HT-29 (cell line): ENCODE measurements around the gene SH3BP4. TPM values are rescaled to one million over a fixed set of nuclear protein-coding genes. Genes with fewer than 3 reads are reported as not detected.

ENCODE experiments used
- DNase-seq: peaks from one replicate; pipeline ENCODE4 v3.0.0-alpha.2; 2015; ENCODE audit warnings: low spot score
- total RNA-seq: library from RNA; depleted of rRNA; stranded (reverse); fragments of >200 nt; shearing (Covaris generic); gene quantifications from 2 replicates; pipeline ENCODE4 v1.2.3, GENCODE V29; 2014; rRNA removed

Gene SH3BP4
- total RNA-seq: 42.9 and 44.5 TPM in 2 replicates

- DNase-seq: peak; percentile 47
Observed at GRCh38 chr2:234951664-234952269, at the start of gene SH3BP4. Gene SH3BP4 (plus strand): TSS chr2:234952017. CDS start chr2:235035003, 82,986 bp downstream.

- no peak for DNase-seq
Observed at GRCh38 chr2:234904785-234905184, 47.0 kb upstream of the SH3BP4 start.

GRCh38 chr2:234905547-234906265, 46.1 kb upstream of the SH3BP4 start:
- no peak for DNase-seq

- no peak for DNase-seq
Observed at GRCh38 chr2:234910186-234910679, 41.6 kb upstream of the SH3BP4 start.

- DNase-seq: no peak
Observed at GRCh38 chr2:234911271-234911670, 40.5 kb upstream of the SH3BP4 start.

- DNase-seq: no peak
Observed at GRCh38 chr2:234912437-234912836, 39.4 kb upstream of the SH3BP4 start.

GRCh38 chr2:234913208-234913626, 38.6 kb upstream of the SH3BP4 start:
- DNase-seq: no peak

- DNase-seq: no peak
Observed at GRCh38 chr2:234914371-234915154, 37.3 kb upstream of the SH3BP4 start.

GRCh38 chr2:234916674-234917073, 35.1 kb upstream of the SH3BP4 start:
- no peak for DNase-seq

- DNase-seq: no peak
Observed at GRCh38 chr2:234917211-234917975, 34.4 kb upstream of the SH3BP4 start.

- no peak for DNase-seq
Observed at GRCh38 chr2:234919711-234920110, 32.1 kb upstream of the SH3BP4 start.

GRCh38 chr2:234920836-234921235, 31.0 kb upstream of the SH3BP4 start:
- no peak for DNase-seq

- DNase-seq: no peak
Observed at GRCh38 chr2:234929002-234929401, 22.8 kb upstream of the SH3BP4 start.

- DNase-seq: no peak
Observed at GRCh38 chr2:234930397-234930796, 21.4 kb upstream of the SH3BP4 start.

GRCh38 chr2:234931371-234931770, 20.4 kb upstream of the SH3BP4 start:
- no peak for DNase-seq

GRCh38 chr2:234932591-234933168, 19.1 kb upstream of the SH3BP4 start:
- no peak for DNase-seq

- DNase-seq: no peak
Observed at GRCh38 chr2:234935311-234935710, 16.5 kb upstream of the SH3BP4 start.

- DNase-seq: no peak
Observed at GRCh38 chr2:234939576-234939975, 12.2 kb upstream of the SH3BP4 start.

GRCh38 chr2:234939996-234940395, 11.8 kb upstream of the SH3BP4 start:
- DNase-seq: no peak

GRCh38 chr2:234940527-234940926, 11.3 kb upstream of the SH3BP4 start:
- DNase-seq: no peak

GRCh38 chr2:234945339-234945873, 6.4 kb upstream of the SH3BP4 start:
- DNase-seq: no peak
